ENCODE data around the gene WDR81. TPM values are rescaled to one million over a fixed set of nuclear protein-coding genes. Genes with fewer than 3 reads are reported as not detected.
"Not testable (repeated sequence)": the region's sequence is repeated elsewhere in the genome, so short reads cannot be mapped to it uniquely, and the experiment has no call there.

Gene WDR81
- total RNA-seq, 2 donors from 2014 or later: 17.9 to 30.9 TPM

DNA sequence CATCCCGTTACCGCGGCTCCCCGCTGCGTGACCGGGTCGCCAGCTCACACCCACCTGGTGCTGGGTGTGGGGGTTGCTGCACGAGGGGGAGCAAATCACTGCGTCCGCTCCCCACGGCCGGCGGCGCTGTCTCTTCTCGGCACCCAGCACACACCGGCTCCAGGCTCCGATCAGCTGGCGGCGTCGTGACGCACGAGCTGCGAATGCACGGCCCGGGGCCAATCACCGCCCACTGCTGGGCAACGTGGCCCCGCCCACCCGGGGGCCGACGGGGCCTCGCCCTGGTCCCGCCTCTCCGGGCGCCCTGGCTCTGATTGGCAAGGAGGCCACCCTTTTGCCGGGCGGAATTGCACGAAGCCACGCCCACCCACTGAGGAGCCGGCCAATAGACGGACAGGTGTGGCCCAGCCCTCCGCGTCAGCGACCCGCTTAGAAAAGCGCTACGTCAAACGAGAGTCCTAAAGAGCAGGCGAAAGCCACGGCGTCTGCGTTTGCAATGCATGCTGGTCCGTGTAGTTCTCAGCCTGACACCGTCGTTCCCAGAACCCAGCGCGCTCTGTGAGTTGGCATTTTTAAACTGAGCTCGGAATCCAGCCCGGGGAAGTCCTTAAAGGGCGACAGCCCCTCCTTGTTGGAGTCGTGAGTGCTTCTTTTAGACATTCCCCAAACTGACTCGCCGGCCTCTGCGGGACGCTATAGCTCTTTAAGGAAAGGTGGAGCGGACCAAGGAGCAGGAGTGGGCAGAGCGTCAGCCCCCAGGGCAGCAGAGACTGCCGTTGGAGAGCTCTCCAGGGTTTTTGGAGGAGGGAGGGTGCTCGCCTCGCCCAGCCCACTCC lies 8.2 kb upstream of the WDR81 start:
- ATAC-seq (peak; percentile 91), DNase-seq (ENCODE audit: low spot score) (peak; percentile 100)
- Mint-ChIP-seq H3K9me3 (no peaks in the 10 kb centered on the region), H3K4me3 (peak overlapping the region; percentile 97), H3K4me1 (ENCODE audit: low read depth in 2 of 2) (peaks cover 33 to 37% of the 10 kb centered on the region in 2 donors), H3K36me3 (peaks cover 11% of the 10 kb centered on the region), H3K27me3 (no peaks in the 10 kb centered on the region), H3K27ac (peak overlapping the region; percentile 100)

- Mint-ChIP-seq H3K27me3 (no peaks in the 10 kb centered on the region), H3K27ac (peak overlapping the region; percentile 100), H3K4me1 (ENCODE audit: low read depth in 2 of 2) (peaks cover 30% of the 10 kb centered on the region in 2 donors), H3K4me3 (peak overlapping the region; percentile 97), H3K36me3 (peaks cover 3% of the 10 kb centered on the region), H3K9me3 (no peaks in the 10 kb centered on the region)
- ATAC-seq (peak; percentile 77 to 83), DNase-seq (ENCODE audit: low spot score) (peak; percentile 96)
Observed at GRCh38 chr17:1716912-1717695, 7.4 kb upstream of the WDR81 start.

DNA sequence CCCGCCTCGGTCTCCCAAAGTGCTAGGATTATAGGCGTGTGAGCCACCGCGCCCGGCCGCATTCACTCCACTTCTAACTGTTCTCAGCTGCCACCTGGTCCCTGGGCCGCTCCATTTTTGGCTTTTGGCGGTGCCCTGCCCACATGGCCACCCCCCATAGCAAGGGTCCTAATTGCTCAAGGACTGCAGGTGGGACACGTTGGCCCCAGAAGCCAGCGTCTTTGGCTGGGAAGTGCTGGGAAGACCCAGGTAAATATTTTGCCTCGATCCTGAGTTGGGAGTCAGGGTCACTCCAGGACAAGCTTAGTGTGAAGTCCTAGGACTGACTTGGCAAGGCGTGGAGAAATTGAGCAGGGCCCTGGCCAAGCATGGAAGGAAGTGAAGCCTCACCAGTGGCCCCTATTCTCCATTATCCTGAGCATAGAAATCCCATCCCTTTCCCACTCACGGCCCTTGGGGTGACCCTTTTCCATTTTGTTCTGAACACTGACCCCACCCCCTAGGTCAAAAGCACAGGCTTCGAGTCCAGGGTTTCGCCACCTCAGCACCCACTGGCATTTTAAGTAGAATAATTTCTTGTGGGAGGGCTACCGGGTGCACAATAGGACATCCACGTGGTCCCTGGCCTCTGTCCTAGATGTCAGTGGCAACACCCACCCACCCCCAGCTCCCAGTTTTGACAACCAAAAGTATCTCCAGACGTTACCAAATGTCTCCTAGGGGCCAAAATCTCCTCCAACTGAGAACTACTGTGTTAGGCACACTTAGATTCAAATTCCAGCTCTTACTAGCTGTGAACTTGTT lies 5.9 kb upstream of the WDR81 start:
- Mint-ChIP-seq H3K27me3 (no peaks in the 10 kb centered on the region), H3K36me3 (no peaks in the 10 kb centered on the region), H3K4me1 (ENCODE audit: low read depth in 2 of 2) (peaks cover 33 to 35% of the 10 kb centered on the region in 2 donors), H3K9me3 (no peaks in the 10 kb centered on the region), H3K4me3 (peak overlapping the region; percentile 97), H3K27ac (peak overlapping the region; percentile 100)
- peak; percentile 58 for DNase-seq (ENCODE audit: low spot score)
- no peak for ATAC-seq

- Mint-ChIP-seq H3K36me3 (no peaks in the 10 kb centered on the region), H3K4me3 (no peak overlapping the region), H3K9me3 (no peaks in the 10 kb centered on the region), H3K27ac (peak overlapping the region in 1 of 2 donors; percentile 54), H3K27me3 (no peaks in the 10 kb centered on the region), H3K4me1 (ENCODE audit: low read depth in 2 of 2) (peaks cover 28 to 41% of the 10 kb centered on the region in 2 donors)
- ATAC-seq: no peak
- peak; percentile 77 for DNase-seq (ENCODE audit: low spot score)
Observed at GRCh38 chr17:1720856-1721386, 3.6 kb upstream of the WDR81 start.

GRCh38 chr17:1722022-1722421 lies 2.5 kb upstream of the WDR81 start:
- not testable (repeated sequence) for H3K36me3 Mint-ChIP-seq, H3K4me3 Mint-ChIP-seq, H3K9me3 Mint-ChIP-seq, H3K27me3 Mint-ChIP-seq, ATAC-seq
- peak; percentile 13 for DNase-seq (ENCODE audit: low spot score)
- Mint-ChIP-seq H3K27ac (peak overlapping the region; percentile 89 to 94), H3K4me1 (ENCODE audit: low read depth in 2 of 2) (peaks cover 26 to 33% of the 10 kb centered on the region in 2 donors)

GRCh38 chr17:1724869-1725641 lies 551 bp downstream of the WDR81 start:
- Mint-ChIP-seq H3K27me3 (no peaks in the 10 kb centered on the region), H3K9me3 (no peaks in the 10 kb centered on the region), H3K27ac (peak overlapping the region; percentile 58 to 63), H3K36me3 (no peaks in the 10 kb centered on the region), H3K4me3 (peak overlapping the region; percentile 73), H3K4me1 (ENCODE audit: low read depth in 2 of 2) (peaks cover 27 to 32% of the 10 kb centered on the region in 2 donors)
- ATAC-seq (peak; percentile 76 to 85), DNase-seq (ENCODE audit: low spot score) (peak; percentile 55)

- ATAC-seq (no peak), DNase-seq (ENCODE audit: low spot score) (peak; percentile 62)
- no peaks in the 10 kb centered on the region for H3K9me3 Mint-ChIP-seq
- no peaks in the 10 kb centered on the region for H3K27me3 Mint-ChIP-seq
- no peaks in the 10 kb centered on the region for H3K36me3 Mint-ChIP-seq
- H3K27ac Mint-ChIP-seq: peak overlapping the region; percentile 58 to 63
- H3K4me1 Mint-ChIP-seq (ENCODE audit: low read depth in 2 of 2): peaks cover 25 to 28% of the 10 kb centered on the region in 2 donors
- peak overlapping the region; percentile 73 for H3K4me3 Mint-ChIP-seq
Observed at GRCh38 chr17:1725642-1726511, 1.4 kb downstream of the WDR81 start.

DNA sequence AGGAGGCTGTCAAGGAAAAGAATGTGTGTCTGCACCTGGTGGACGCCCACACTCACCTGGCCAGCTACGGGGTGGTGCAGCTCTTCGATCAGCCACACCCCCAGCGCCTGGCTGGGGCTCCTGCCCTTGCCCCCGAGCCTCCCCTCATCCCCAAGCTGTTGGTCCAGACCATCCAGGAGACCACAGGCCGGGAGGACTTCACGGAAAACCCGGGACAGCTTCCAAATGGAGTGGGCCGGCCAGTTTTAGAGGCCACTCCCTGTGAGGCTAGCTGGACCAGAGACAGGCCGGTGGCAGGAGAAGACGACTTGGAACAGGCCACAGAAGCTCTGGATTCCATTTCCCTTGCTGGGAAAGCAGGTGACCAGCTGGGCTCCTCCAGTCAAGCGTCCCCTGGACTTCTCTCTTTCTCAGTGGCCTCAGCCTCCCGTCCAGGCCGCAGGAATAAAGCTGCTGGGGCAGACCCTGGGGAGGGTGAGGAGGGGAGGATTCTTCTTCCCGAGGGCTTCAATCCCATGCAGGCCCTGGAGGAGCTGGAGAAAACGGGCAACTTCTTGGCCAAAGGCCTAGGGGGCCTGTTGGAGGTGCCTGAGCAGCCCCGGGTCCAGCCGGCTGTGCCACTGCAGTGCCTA lies 2.2 kb downstream of the WDR81 start:
- peaks cover 24 to 26% of the 10 kb centered on the region in 2 donors for H3K4me1 Mint-ChIP-seq (ENCODE audit: low read depth in 2 of 2)
- H3K9me3 Mint-ChIP-seq: no peaks in the 10 kb centered on the region
- ATAC-seq (no peak), DNase-seq (ENCODE audit: low spot score) (peak; percentile 55)
- H3K36me3 Mint-ChIP-seq: no peaks in the 10 kb centered on the region
- H3K27ac Mint-ChIP-seq: no peak overlapping the region
- H3K27me3 Mint-ChIP-seq: no peaks in the 10 kb centered on the region
- no peak overlapping the region for H3K4me3 Mint-ChIP-seq

DNA sequence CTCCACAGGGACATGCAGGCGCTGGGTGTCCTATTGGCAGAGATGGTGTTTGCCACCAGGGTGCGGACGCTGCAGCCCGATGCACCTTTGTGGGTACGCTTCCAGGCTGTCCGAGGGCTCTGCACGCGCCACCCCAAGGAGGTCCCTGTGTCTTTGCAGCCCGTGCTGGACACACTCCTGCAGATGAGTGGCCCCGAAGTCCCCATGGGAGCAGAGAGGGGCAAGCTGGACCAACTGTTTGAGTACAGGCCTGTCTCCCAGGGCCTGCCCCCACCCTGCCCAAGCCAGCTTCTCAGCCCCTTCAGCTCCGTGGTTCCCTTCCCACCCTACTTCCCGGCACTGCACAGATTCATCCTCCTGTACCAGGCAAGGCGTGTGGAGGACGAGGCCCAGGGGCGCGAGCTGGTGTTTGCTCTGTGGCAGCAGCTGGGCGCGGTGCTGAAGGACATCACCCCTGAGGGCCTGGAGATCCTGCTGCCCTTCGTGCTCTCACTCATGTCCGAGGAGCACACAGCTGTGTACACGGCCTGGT lies 2.8 kb downstream of the WDR81 start:
- Mint-ChIP-seq H3K9me3 (no peaks in the 10 kb centered on the region), H3K4me3 (no peak overlapping the region), H3K36me3 (no peaks in the 10 kb centered on the region), H3K27ac (no peak overlapping the region), H3K27me3 (no peaks in the 10 kb centered on the region), H3K4me1 (ENCODE audit: low read depth in 2 of 2) (peaks cover 24 to 26% of the 10 kb centered on the region in 2 donors)
- peak; percentile 48 for DNase-seq (ENCODE audit: low spot score)
- no peak for ATAC-seq

- ATAC-seq (no peak), DNase-seq (ENCODE audit: low spot score) (peak; percentile 57)
- Mint-ChIP-seq H3K4me3 (no peak overlapping the region), H3K4me1 (ENCODE audit: low read depth in 2 of 2) (peaks cover 21% of the 10 kb centered on the region in 2 donors), H3K27me3 (no peaks in the 10 kb centered on the region), H3K27ac (no peak overlapping the region), H3K36me3 (no peaks in the 10 kb centered on the region), H3K9me3 (no peaks in the 10 kb centered on the region)
Observed at GRCh38 chr17:1727876-1728630, 3.5 kb downstream of the WDR81 start.

- DNase-seq (ENCODE audit: low spot score) (no peak), ATAC-seq (peak in 1 of 2 donors; percentile 2)
- Mint-ChIP-seq H3K27me3 (no peaks in the 10 kb centered on the region), H3K4me3 (no peak overlapping the region), H3K9me3 (no peaks in the 10 kb centered on the region), H3K27ac (peak overlapping the region; percentile 50 to 68), H3K4me1 (ENCODE audit: low read depth in 2 of 2) (peaks cover 19 to 24% of the 10 kb centered on the region in 2 donors), H3K36me3 (no peaks in the 10 kb centered on the region)
Observed at GRCh38 chr17:1729966-1730325, 5.4 kb downstream of the WDR81 start.

All from natural killer cell treated with Interleukin-12 subunit alpha and Interleukin-12 subunit beta and Interleukin-15 and Interleukin-18, amount 100 ng/mL, for 72 hours (primary cell).